LNCaP clone FGC (cell line): ENCODE results near the gene SEMA3E.

Experiments
- DNase-seq: peaks from one replicate; pipeline ENCODE4 v3.0.0-alpha.2; 2011; ENCODE audit warnings: low read depth
- H3K4me3 ChIP-seq: 2 replicates; pipeline ENCODE4 v1.5.1; 2011; ENCODE audit warnings: mild to moderate bottlenecking, low read depth, low read length, control low read depth
- CTCF ChIP-seq: IDR thresholded peaks from 2 replicates; pipeline ENCODE4 v1.5.1; 2012; ENCODE audit warnings: mild to moderate bottlenecking; ENCODE audit not compliant: control insufficient read depth, insufficient read depth; ENCODE audit errors: extremely low read depth

Gene SEMA3E

GRCh38 chr7:83663131-83663530 lies 14.2 kb upstream of the SEMA3E start:
- no peak for DNase-seq
- no peak for TF ChIP-seq CTCF
- no peak overlapping the region for H3K4me3 ChIP-seq

- no peak overlapping the region for H3K4me3 ChIP-seq
- no peak for TF ChIP-seq CTCF
- no peak for DNase-seq
Measured at GRCh38 chr7:83658126-83658525, 9.2 kb upstream of the SEMA3E start.

GRCh38 chr7:83655951-83656556 lies 7.1 kb upstream of the SEMA3E start:
- no peak overlapping the region for H3K4me3 ChIP-seq
- peak; percentile 94 for TF ChIP-seq CTCF
- peak; percentile 30 for DNase-seq

- H3K4me3 ChIP-seq = no peak overlapping the region
- no peak for DNase-seq
Measured at GRCh38 chr7:83652481-83652880, 3.5 kb upstream of the SEMA3E start.

GRCh38 chr7:83649701-83650100 lies 762 bp upstream of the SEMA3E start:
- H3K4me3 ChIP-seq = no peak overlapping the region
- no peak for TF ChIP-seq CTCF
- peak; percentile 62 for DNase-seq

More at GRCh38 chr7:83652481-83652880, 3.5 kb upstream of the SEMA3E start:
- no peak for TF ChIP-seq CTCF

- no peak for TF ChIP-seq CTCF
- DNase-seq = no peak
- H3K4me3 ChIP-seq = no peak overlapping the region
Measured at GRCh38 chr7:83646027-83646426, 2.9 kb downstream of the SEMA3E start.

- no peak overlapping the region; the same call in 1 of the 2 replicates for H3K4me3 ChIP-seq
- no peak for TF ChIP-seq CTCF
- DNase-seq = peak; percentile 86
Measured at GRCh38 chr7:83643739-83644138, 5.2 kb downstream of the SEMA3E start.
